ENCODE data around the gene BBX. TPM values are rescaled to one million over a fixed set of nuclear protein-coding genes. Genes with fewer than 3 reads are reported as not detected.

BBX gene
- total and polyA plus RNA-seq, 2 of the 4 experiments (the other 2 are of a cell fraction): 13.6 to 107 TPM

DNA sequence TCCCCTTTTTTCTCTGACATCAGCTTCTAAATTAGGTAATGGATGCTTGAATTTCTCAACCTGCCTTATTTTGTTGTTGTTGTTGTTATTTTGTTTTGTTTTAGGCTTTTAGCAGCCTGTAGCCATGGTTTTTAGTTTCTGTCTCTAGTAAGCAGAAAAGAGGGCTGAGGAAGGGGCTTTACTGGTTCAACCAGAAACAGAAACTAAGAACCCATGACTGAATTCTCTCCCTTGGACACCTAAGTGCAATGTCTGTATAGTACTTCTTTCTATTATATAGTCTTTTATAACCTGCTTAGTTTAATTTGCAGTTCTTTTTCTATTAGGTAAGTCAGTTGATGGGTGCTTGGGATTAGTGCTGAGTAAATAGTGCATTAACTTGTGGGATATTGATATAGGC is 129.0 kb downstream of the BBX start:
- Histone ChIP-seq H3K9me1 (ENCODE audit: insufficient read depth, low read length) (0 out of 2 replicates have a peak, but pooled peaks cover 2% of the 10 kb centered on the region), H3K18ac (ENCODE audit: low read depth, low read length) (no peak overlapping the region), H2BK120ac (ENCODE audit: low read depth, low read length) (no peak overlapping the region), H3K9ac (ENCODE audit: low read depth, low read length) (no peak overlapping the region), H3K4me2 (ENCODE audit: low read depth, low read length) (no peak overlapping the region), H3K27me3 (ENCODE audit: control insufficient read depth, insufficient read depth, low read length) (no peaks in the 10 kb centered on the region), H3K56ac (ENCODE audit: extremely low read depth, insufficient read depth, low read length) (no peak overlapping the region), H4K91ac (ENCODE audit: insufficient read depth, low read depth, low read length) (no peak overlapping the region), H2AK5ac (ENCODE audit: low read depth, low read length) (no peak overlapping the region), H4K20me1 (ENCODE audit: insufficient read depth, low read length) (no peaks in the 10 kb centered on the region), H2AK9ac (replicated peaks; ENCODE audit: low read depth, low read length, poor library complexity) (no peak overlapping the region), H2BK15ac (ENCODE audit: low read depth, low read length) (no peak overlapping the region), H3K79me1 (ENCODE audit: low read depth in 1 of 2, low read length in 2 of 2) (peaks cover 0 to 2% of the 10 kb centered on the region in 2 experiments; a peak in 2 of 4 replicates), H3K4me1 (ENCODE audit: control insufficient read depth, insufficient read depth, low read length) (no peaks in the 10 kb centered on the region), H2AFZ (replicated peaks; ENCODE audit: low read length, poor library complexity) (no peak overlapping the region), H3K14ac (replicated peaks; ENCODE audit: low read depth, low read length) (no peak overlapping the region), H3K9me3 (ENCODE audit: control insufficient read depth, insufficient read depth, low read length) (no peaks in the 10 kb centered on the region), H3K4me3 (ENCODE audit: insufficient read depth, low read depth, low read length) (no peak overlapping the region), H3K23ac (ENCODE audit: low read depth, low read length) (no peak overlapping the region), H3K4ac (ENCODE audit: low read depth, low read length) (no peak overlapping the region), H2BK5ac (ENCODE audit: low read depth, low read length, poor library complexity, severe bottlenecking) (no peak overlapping the region), H2BK20ac (ENCODE audit: low read depth, low read length) (no peak overlapping the region), H3K36me3 (ENCODE audit: control insufficient read depth, insufficient read depth, low read length) (peaks cover 3% of the 10 kb centered on the region), H4K8ac (ENCODE audit: low read depth in 2 of 2, low read length in 2 of 2) (no peak overlapping the region), H3K27ac (ENCODE audit: insufficient read depth, low read length) (no peak overlapping the region), H4K5ac (ENCODE audit: low read depth, low read length) (no peak overlapping the region)
- no TSS peak for BruUV-seq (replicated peaks)
- ATAC-seq (ENCODE audit: low read depth) (no peak), DNase-seq (no peak)
- POLR2A ChIA-PET (ENCODE audit: unreplicated experiment): no interaction called here
- dilution Hi-C loops (cut with HindIII; ENCODE audit: low sequenced_read_pairs, unreplicated experiment) (no loop called here), intact Hi-C loops (cut with micrococcal nuclease) (no loop called here), in situ Hi-C loops (cut with MboI; ENCODE audit: low sequenced_read_pairs) (no loop called here)
- CTCF ChIA-PET: no interaction called here
- TF ChIP-seq RFX5 (IDR thresholded peaks at IDR 0.05; ENCODE audit: low read depth, low read length): no peak
- TF ChIP-seq BHLHE40 (IDR thresholded peaks at IDR 0.05; ENCODE audit: low read depth, low read length): no peak
- TF ChIP-seq CEBPB (IDR thresholded peaks at IDR 0.05; ENCODE audit: low read depth, low read length): no peak
- no peak for TF ChIP-seq CTCF (conservative IDR thresholded peaks at IDR 0.05; ENCODE audit: low read depth, low read length)
- no peak for TF ChIP-seq NFE2L2 (IDR thresholded peaks at IDR 0.05; ENCODE audit: low read depth, low read length)
- TF ChIP-seq, protein P1, sequence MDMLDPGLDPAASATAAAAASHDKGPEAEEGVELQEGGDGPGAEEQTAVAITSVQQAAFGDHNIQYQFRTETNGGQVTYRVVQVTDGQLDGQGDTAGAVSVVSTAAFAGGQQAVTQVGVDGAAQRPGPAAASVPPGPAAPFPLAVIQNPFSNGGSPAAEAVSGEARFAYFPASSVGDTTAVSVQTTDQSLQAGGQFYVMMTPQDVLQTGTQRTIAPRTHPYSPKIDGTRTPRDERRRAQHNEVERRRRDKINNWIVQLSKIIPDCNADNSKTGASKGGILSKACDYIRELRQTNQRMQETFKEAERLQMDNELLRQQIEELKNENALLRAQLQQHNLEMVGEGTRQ (IDR thresholded peaks at IDR 0.05; ENCODE audit: low read depth, low read length): no peak
- no peak for TF ChIP-seq CHD1 (IDR thresholded peaks at IDR 0.05; ENCODE audit: low read depth, low read length)
- TF ChIP-seq POLR2A (IDR thresholded peaks at IDR 0.05; ENCODE audit: low read depth, low read length): no peak
- no peak for TF ChIP-seq RAD21 (IDR thresholded peaks at IDR 0.05; ENCODE audit: low read length)
- TF ChIP-seq MAFK (IDR thresholded peaks at IDR 0.05; ENCODE audit: low read depth, low read length): no peak
- TF ChIP-seq, protein P2, sequence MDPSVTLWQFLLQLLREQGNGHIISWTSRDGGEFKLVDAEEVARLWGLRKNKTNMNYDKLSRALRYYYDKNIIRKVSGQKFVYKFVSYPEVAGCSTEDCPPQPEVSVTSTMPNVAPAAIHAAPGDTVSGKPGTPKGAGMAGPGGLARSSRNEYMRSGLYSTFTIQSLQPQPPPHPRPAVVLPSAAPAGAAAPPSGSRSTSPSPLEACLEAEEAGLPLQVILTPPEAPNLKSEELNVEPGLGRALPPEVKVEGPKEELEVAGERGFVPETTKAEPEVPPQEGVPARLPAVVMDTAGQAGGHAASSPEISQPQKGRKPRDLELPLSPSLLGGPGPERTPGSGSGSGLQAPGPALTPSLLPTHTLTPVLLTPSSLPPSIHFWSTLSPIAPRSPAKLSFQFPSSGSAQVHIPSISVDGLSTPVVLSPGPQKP (IDR thresholded peaks at IDR 0.05; ENCODE audit: borderline replicate concordance, low read depth, low read length): no peak
- no peak for TF ChIP-seq MXI1 (IDR thresholded peaks at IDR 0.05; ENCODE audit: borderline replicate concordance, low read depth, low read length)
- TF ChIP-seq SMC3 (IDR thresholded peaks at IDR 0.05; ENCODE audit: low read depth, low read length): no peak
- TF ChIP-seq FOS (IDR thresholded peaks at IDR 0.05; ENCODE audit: low read depth, low read length): no peak
- no peak for TF ChIP-seq RCOR1 (IDR thresholded peaks at IDR 0.05; ENCODE audit: insufficient replicate concordance, low read length)
- no peak for TF ChIP-seq MAZ (IDR thresholded peaks at IDR 0.05; ENCODE audit: borderline replicate concordance, low read depth, low read length)

Measured in IMR-90 (cell line).